ENCODE measurements around the gene DUSP1.

Gene DUSP1

GRCh38 chr5:172762214-172763119, 8.5 kb downstream of the DUSP1 start:
- no peak for DNase-seq (ENCODE audit: low spot score)

- no peak for DNase-seq (ENCODE audit: low spot score)
Measured at GRCh38 chr5:172760959-172761358, 10.0 kb downstream of the DUSP1 start.

GRCh38 chr5:172760136-172760535, 10.9 kb downstream of the DUSP1 start:
- DNase-seq (ENCODE audit: low spot score), result no peak

DNA sequence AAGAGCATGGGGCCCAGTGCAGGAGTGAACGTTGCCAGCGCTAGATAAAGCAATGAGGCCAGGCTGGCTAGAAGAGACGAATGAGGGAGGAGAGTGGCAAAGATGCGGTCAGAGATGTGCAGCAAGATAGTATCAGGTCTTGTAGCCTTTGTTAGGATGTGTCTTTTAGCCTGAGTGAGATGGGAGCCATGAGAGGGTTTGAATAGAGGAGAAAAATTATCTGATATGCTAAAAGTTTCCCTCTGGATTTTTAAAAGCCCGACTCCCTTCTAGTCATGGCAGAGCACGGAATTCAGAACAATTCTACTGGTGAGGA, 12.2 kb downstream of the DUSP1 start:
- no peak for DNase-seq (ENCODE audit: low spot score)

- no peak for DNase-seq (ENCODE audit: low spot score)
Measured at GRCh38 chr5:172758077-172758833, 12.7 kb downstream of the DUSP1 start.

DNA sequence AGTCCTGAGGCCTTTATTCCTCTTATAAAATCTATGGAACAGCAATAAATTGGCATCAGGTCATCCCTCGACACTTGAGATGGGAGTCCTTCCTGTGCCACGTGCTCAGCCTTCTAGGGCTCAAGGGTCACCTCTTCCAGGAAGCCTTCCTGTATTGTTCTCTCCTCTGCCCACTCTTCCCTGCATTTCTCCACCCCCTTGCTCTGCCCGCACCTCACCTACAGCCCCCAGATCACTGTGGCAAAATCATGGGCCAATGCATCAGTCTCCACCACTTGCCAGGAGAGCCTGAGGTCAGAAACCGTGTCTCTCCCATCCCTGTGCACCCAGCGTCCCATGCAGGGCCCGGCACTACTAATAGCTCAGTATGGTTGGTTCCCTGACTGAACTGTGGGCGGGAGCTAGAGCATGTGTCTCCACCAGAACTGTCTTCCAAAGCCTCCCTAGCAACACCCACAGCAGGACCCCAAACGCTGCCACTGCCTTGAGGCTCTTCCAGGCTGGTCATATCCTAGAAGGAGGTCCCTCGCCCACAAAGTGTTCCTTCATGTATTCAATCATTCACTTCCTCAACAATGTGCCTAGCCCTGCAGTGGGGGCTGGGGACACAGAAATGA, 13.5 kb downstream of the DUSP1 start:
- no peak for DNase-seq (ENCODE audit: low spot score)

DNA sequence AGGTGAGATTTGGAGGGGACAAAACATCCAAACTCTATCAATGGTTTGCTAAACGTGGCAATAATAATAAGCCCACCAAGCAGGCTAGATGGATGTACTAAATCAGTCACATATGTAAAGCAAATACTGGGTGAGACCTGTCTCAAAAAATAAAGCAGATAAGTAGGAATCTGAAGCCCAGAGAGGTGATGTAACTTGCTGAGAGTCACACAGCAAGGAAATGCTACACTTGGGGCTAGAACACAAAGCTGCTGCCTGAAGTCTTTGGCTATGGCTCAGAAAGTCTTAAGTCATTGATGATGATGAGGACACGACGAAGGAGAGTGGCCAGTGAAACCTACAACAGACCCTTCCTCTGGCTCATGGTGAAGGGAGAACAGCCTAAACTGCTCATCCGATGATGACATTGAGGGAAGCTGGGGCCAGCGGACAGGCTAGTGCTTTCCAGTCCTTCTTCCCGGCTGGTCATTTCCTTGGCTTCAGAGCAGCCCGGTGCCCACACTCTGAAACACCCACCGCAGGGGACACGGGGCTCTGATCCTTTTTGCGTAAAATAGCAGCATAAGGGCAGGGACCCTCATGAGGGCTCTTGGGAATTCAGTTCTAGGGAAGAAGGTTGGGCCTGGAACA, 14.1 kb downstream of the DUSP1 start:
- DNase-seq (ENCODE audit: low spot score), result no peak

GRCh38 chr5:172754596-172755356, 16.2 kb downstream of the DUSP1 start:
- DNase-seq (ENCODE audit: low spot score), result no peak

GRCh38 chr5:172753101-172753500, 17.9 kb downstream of the DUSP1 start:
- no peak for DNase-seq (ENCODE audit: low spot score)

GRCh38 chr5:172751761-172752510, 19.1 kb downstream of the DUSP1 start:
- no peak for DNase-seq (ENCODE audit: low spot score)

DNA sequence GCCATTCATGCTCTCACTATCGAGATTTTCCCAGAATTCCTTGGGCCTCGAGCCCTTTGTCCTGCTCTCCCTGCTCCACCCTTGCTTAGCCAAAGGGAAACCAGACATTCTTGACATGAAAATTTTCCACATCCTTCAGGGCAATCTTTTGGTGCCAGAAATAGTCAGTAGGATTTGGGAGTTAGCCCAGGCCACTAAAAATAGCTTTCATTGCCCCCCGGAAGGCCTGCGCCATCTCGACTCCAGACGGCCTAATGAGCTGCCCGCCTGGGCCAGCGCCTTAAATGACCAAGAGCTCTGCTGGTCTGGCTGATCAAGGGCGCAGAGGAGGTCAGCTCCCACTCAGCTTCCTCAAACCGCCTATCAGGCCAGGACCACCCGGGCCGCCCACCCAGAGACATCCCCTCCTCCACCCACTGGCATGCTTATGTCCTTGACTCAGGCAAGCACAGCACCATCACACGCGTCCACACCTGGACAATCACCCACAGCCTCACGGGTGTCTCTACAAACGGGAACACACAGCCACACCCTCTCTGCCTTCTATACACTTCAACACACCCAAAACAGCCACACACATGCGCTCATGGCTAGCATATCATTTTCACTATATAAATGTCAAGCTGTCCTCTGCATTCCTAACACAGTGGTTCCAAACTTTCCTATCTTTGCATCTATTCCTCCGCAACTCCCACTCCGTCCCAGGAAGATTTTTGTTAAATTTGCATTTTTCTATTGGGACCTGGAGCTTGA, 20.9 kb downstream of the DUSP1 start:
- DNase-seq (ENCODE audit: low spot score), result peak; percentile 54

DNA sequence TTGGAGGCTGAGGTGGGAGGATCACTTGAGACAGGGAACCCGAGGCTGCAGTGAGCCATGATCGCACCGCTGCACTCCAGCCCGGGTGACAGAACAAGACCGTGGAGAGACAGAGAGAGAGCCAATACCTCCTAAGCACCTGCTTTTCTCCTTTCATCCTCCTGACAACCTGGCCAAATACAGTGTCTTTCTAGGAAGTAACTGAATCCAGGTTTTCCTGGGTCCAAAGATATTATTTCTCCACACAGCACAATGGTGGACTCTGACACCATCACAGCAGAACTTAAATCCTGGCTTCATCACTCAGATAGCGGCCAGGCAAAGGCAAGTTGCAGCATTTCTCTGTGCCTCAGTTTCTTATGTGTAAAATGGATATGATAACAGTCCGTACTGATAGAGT, 21.9 kb downstream of the DUSP1 start:
- no peak for DNase-seq (ENCODE audit: low spot score)

DNA sequence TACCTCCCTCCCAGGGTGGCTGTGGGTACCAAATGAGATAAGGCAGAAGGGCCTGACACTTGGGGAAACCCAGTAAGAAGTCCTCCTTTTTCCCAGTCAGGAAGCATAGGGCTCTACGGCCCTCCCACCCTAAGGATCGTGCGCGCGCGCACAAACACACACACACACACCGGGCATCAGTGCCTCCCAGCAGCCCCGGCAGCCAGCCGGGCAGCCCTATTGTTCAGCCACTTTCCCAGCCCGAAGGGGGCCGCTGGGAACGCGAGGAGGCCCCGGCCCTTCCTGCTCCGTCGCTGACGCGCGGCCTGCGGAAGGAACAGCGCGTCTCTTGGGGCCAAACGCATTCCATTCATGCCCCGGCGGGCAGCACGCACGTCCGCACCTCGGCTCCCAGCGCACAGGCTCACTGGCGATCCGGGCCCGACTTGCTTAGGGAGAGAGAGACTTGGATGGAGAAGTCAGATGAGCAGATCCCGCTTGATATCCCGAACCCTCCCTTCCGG, 22.6 kb downstream of the DUSP1 start:
- no peak for DNase-seq (ENCODE audit: low spot score)

- no peak for DNase-seq (ENCODE audit: low spot score)
Measured at GRCh38 chr5:172747471-172747870, 23.5 kb downstream of the DUSP1 start.

GRCh38 chr5:172746725-172747124, 24.3 kb downstream of the DUSP1 start:
- no peak for DNase-seq (ENCODE audit: low spot score)

GRCh38 chr5:172745838-172746237, 25.2 kb downstream of the DUSP1 start:
- no peak for DNase-seq (ENCODE audit: low spot score)

DNA sequence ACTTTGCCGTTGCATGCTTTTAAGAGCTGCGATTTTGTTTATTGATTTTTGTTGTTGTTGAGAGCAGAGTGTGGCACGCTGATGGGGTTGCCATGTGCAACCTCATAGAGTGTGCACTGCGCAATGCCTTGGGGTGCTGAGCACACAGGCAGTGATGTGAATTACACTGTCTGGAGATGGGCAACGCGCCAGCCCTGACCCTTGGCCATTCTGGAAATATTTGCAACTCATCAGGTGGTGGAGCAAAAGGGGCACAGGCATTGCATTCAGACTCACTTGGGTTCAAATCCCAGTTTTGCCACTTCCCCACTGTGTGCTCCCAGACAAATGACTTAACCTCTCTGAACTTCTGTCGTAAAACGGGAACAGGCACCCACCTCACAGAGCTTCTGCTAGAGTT, 25.6 kb downstream of the DUSP1 start:
- no peak for DNase-seq (ENCODE audit: low spot score)

DNA sequence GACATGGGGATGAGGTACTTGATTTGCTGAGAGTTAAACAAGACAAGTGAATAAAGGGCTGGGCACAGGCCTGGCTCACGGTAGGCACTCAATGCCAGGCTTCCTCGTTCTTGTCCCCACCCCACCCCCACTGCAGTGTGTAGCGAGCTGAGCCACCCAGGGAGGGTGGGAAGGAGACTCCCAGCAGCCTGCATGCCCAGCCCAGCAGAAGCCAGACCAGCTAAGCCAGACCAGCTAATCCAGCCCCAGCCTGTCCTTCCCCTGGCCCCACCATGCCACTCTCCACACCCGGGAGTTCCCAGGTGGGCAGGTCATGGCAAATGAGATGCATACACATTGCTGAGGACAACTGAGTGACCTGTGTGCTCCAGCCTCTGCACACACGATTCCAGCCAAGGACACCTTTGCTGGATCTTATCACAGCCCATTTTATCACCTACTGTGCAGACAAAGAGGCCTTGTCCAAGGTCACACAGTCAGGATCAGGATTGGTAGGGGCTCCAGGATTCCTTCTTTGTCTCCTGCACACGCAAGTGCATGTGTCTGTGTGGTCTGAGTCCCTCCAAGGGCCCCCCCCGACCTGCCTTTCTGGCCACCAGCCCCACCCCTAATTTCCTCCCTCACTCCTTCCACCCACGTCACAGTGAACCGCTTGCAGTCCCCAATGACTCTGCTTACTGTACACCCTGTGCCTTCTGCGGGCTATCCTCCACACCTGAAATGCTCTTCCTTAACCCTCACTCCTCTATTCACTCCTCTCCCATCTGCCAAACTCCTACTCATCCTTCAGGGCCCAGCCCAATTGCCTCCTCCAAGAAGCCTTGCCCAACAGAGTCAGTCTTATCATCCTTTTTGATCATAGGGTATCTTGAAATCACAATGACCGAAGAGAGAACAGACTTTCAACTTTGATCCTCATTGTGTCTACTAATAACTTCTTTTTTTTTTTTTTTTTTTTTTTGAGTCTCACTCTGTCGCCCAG, 26.6 kb downstream of the DUSP1 start:
- DNase-seq (ENCODE audit: low spot score), result no peak

All from Ammon's horn (tissue), 1 donor.